ENCODE results near the gene TBL1Y. TPM values are rescaled to one million over a fixed set of nuclear protein-coding genes. Genes with fewer than 3 reads are reported as not detected.

Gene TBL1Y
- polyA plus RNA-seq, 3 donors, result not detected

DNA sequence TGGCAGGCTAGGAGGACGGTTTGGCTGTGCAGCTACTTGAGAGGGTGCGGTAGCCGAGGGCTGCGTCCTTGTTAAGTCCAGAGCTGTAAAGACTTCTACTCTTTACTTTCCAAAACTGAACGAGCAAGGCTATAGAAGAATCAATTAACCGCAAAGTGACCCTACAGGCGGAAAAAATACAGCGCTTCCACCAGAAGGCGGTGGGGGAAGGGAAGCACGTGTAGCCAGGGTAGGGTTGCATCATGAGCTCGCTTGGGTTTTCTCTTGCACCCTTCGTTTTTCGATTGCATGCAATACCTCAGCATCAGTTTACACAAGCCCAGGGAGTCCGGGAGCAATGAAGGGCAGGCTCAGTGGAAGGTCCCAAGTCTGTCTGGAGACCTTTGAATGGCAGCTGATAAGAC is 1.4 kb upstream of the TBL1Y start:
- no peaks in the 10 kb centered on the region for H4K20me1 ChIP-seq (ENCODE audit: insufficient read depth, low read length)
- no peaks in the 10 kb centered on the region for H3K4me1 ChIP-seq (ENCODE audit: control insufficient read depth in 1 of 2, insufficient read depth in 2 of 2, low read length in 2 of 2)
- no peak overlapping the region for H2AFZ ChIP-seq (ENCODE audit: insufficient read depth, low read depth, low read length, poor library complexity, severe bottlenecking)
- H3K36me3 Mint-ChIP-seq, result no peaks in the 10 kb centered on the region
- TF ChIP-seq, protein P1, sequence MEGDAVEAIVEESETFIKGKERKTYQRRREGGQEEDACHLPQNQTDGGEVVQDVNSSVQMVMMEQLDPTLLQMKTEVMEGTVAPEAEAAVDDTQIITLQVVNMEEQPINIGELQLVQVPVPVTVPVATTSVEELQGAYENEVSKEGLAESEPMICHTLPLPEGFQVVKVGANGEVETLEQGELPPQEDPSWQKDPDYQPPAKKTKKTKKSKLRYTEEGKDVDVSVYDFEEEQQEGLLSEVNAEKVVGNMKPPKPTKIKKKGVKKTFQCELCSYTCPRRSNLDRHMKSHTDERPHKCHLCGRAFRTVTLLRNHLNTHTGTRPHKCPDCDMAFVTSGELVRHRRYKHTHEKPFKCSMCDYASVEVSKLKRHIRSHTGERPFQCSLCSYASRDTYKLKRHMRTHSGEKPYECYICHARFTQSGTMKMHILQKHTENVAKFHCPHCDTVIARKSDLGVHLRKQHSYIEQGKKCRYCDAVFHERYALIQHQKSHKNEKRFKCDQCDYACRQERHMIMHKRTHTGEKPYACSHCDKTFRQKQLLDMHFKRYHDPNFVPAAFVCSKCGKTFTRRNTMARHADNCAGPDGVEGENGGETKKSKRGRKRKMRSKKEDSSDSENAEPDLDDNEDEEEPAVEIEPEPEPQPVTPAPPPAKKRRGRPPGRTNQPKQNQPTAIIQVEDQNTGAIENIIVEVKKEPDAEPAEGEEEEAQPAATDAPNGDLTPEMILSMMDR (IDR thresholded peaks at IDR 0.05), result no peak
- H3K9me3 Mint-ChIP-seq, result peaks cover 0 to 9% (median 0%) of the 10 kb centered on the region in 7 donors
- no peaks in the 10 kb centered on the region for H3K9me3 ChIP-seq (replicated peaks in 1 of 2; ENCODE audit: control insufficient read depth in 1 of 2, insufficient read depth in 1 of 2, low read length in 2 of 2)
- intact Hi-C loops (cut with micrococcal nuclease), result no loop called here
- no peaks in the 10 kb centered on the region for H3K79me2 ChIP-seq (ENCODE audit: insufficient read depth, low read length)
- no CpG with 5 or more reads among the region's 14 CpGs for WGBS (ENCODE audit: insufficient coverage)
- no peak overlapping the region for H3K4me3 ChIP-seq (replicated peaks in 1 of 3; ENCODE audit: low read depth in 2 of 3, low read length in 3 of 3)
- H3K27ac Mint-ChIP-seq, result no peak overlapping the region
- no peak overlapping the region for H3K4me2 ChIP-seq (replicated peaks; ENCODE audit: extremely low read depth, low read length, poor library complexity, severe bottlenecking)
- H3K36me3 ChIP-seq (replicated peaks in 1 of 2; ENCODE audit: control insufficient read depth in 1 of 2, insufficient read depth in 2 of 2, low read length in 2 of 2), result no peaks in the 10 kb centered on the region
- H3K9ac ChIP-seq (ENCODE audit: insufficient read depth, low read length, poor library complexity, severe bottlenecking), result no peak overlapping the region
- no peak for DNase-seq
- peaks cover 0 to 49% of the 10 kb centered on the region in 2 donors for H3K27me3 ChIP-seq (ENCODE audit: control insufficient read depth in 2 of 2, insufficient read depth in 2 of 2, low read length in 2 of 2)
- H3K4me3 Mint-ChIP-seq, result peak overlapping the region in 1 of 2 donors; percentile 64
- H3K4me1 Mint-ChIP-seq, result no peaks in the 10 kb centered on the region
- no peak overlapping the region for H3K27ac ChIP-seq (ENCODE audit: low read depth in 1 of 2, low read length in 2 of 2)
- peaks cover 0 to 52% (median 39%) of the 10 kb centered on the region in 3 donors for H3K27me3 Mint-ChIP-seq (ENCODE audit: low read depth in 3 of 3)

- Histone ChIP-seq H3K27me3 (ENCODE audit: control insufficient read depth in 2 of 2, insufficient read depth in 2 of 2, low read length in 2 of 2) (peaks cover 0 to 49% of the 10 kb centered on the region in 2 donors), H4K20me1 (ENCODE audit: insufficient read depth, low read length) (no peaks in the 10 kb centered on the region), H3K4me3 (replicated peaks in 1 of 3; ENCODE audit: low read depth in 2 of 3, low read length in 3 of 3) (no peak overlapping the region), H3K79me2 (ENCODE audit: insufficient read depth, low read length) (no peaks in the 10 kb centered on the region), H3K4me1 (ENCODE audit: control insufficient read depth in 1 of 2, insufficient read depth in 2 of 2, low read length in 2 of 2) (no peaks in the 10 kb centered on the region), H3K36me3 (replicated peaks in 1 of 2; ENCODE audit: control insufficient read depth in 1 of 2, insufficient read depth in 2 of 2, low read length in 2 of 2) (no peaks in the 10 kb centered on the region), H3K4me2 (replicated peaks; ENCODE audit: extremely low read depth, low read length, poor library complexity, severe bottlenecking) (no peak overlapping the region), H2AFZ (ENCODE audit: insufficient read depth, low read depth, low read length, poor library complexity, severe bottlenecking) (no peak overlapping the region), H3K9me3 (replicated peaks in 1 of 2; ENCODE audit: control insufficient read depth in 1 of 2, insufficient read depth in 1 of 2, low read length in 2 of 2) (no peaks in the 10 kb centered on the region), H3K27ac (ENCODE audit: low read depth in 1 of 2, low read length in 2 of 2) (no peak overlapping the region), H3K9ac (ENCODE audit: insufficient read depth, low read length, poor library complexity, severe bottlenecking) (no peak overlapping the region)
- TF ChIP-seq, protein P1 (IDR thresholded peaks at IDR 0.05), result no peak
- WGBS (ENCODE audit: insufficient coverage), result no CpG with 5 or more reads among the region's 14 CpGs
- intact Hi-C loops (cut with micrococcal nuclease), result no loop called here
- Mint-ChIP-seq H3K36me3 (no peaks in the 10 kb centered on the region), H3K4me3 (peak overlapping the region in 1 of 2 donors; percentile 64), H3K27me3 (ENCODE audit: low read depth in 3 of 3) (peaks cover 0 to 52% (median 39%) of the 10 kb centered on the region in 3 donors), H3K9me3 (peaks cover 0 to 9% (median 0%) of the 10 kb centered on the region in 7 donors), H3K4me1 (no peaks in the 10 kb centered on the region), H3K27ac (no peak overlapping the region)
- DNase-seq, result no peak
These were observed 641 bp upstream of the TBL1Y start for GRCh38 chrY:6909856-6910255.

Data from CD14-positive monocyte (primary cell).